ENCODE results near the gene SPTBN1. TPM values are rescaled to one million over a fixed set of nuclear protein-coding genes. Genes with fewer than 3 reads are reported as not detected.

Gene SPTBN1
- total and polyA plus RNA-seq, 8 donors = 28.7 to 475 (median 193) TPM

GRCh38 chr2:54522624-54523281 is 66.6 kb downstream of the SPTBN1 start:
- H3K27ac ChIP-seq = peak overlapping the region in 1 of 5 donors; percentile 10
- no peaks in the 10 kb centered on the region for H3K9me3 ChIP-seq
- H3K4me1 ChIP-seq = peaks cover 8 to 70% (median 37%) of the 10 kb centered on the region in 4 donors
- WGBS, 5 donors = 23 to 31% (median 26%) methylated on average over 5 of the region's 5 CpGs
- peaks cover 10 to 24% (median 17%) of the 10 kb centered on the region in 4 donors for H3K36me3 ChIP-seq
- no peak overlapping the region for H3K4me3 ChIP-seq
- peak; percentile 59 to 91 for DNase-seq
- TF ChIP-seq EP300 (IDR thresholded peaks at IDR 0.05) = no peak
- TF ChIP-seq CTCF (IDR thresholded peaks at IDR 0.05) = peak in 5 of 7 experiments; percentile 41 to 72 (median 53)
- peak in 1 of 3 donors; percentile 27 for TF ChIP-seq POLR2AphosphoS5 (IDR thresholded peaks at IDR 0.05)
- H3K27me3 ChIP-seq = no peaks in the 10 kb centered on the region
- intact Hi-C loops (cut with DNase I; ENCODE audit: low total_unique reads) = no loop called here

- Histone ChIP-seq H3K4me3 (no peak overlapping the region), H3K27me3 (no peaks in the 10 kb centered on the region), H3K9me3 (no peaks in the 10 kb centered on the region), H3K4me1 (peaks cover 8 to 67% (median 37%) of the 10 kb centered on the region in 4 donors), H3K27ac (peak overlapping the region in 3 of 5 donors; percentile 4 to 13 (median 10)), H3K36me3 (peaks cover 10 to 30% (median 19%) of the 10 kb centered on the region in 4 donors)
- TF ChIP-seq POLR2A (IDR thresholded peaks at IDR 0.05) = no peak
- TF ChIP-seq POLR2AphosphoS5 (IDR thresholded peaks at IDR 0.05) = no peak
- no peak for TF ChIP-seq EP300 (IDR thresholded peaks at IDR 0.05)
- TF ChIP-seq CTCF (IDR thresholded peaks at IDR 0.05) = no peak
- WGBS, 5 donors = 62 to 77% (median 72%) methylated on average over 4 of the region's 4 CpGs
- peak in 1 of 2 donors; percentile 44 for DNase-seq
- intact Hi-C loops (cut with DNase I; ENCODE audit: low total_unique reads) = no loop called here
Measured at GRCh38 chr2:54523324-54523959, 67.3 kb downstream of the SPTBN1 start.

- Histone ChIP-seq H3K4me3 (no peak overlapping the region), H3K27me3 (no peaks in the 10 kb centered on the region), H3K27ac (peak overlapping the region in 4 of 5 donors; percentile 5 to 38 (median 26)), H3K36me3 (peaks cover 10 to 39% (median 22%) of the 10 kb centered on the region in 4 donors), H3K9me3 (no peaks in the 10 kb centered on the region), H3K4me1 (peaks cover 8 to 63% (median 35%) of the 10 kb centered on the region in 4 donors)
- TF ChIP-seq EP300 (IDR thresholded peaks at IDR 0.05) (no peak), CTCF (IDR thresholded peaks at IDR 0.05) (no peak), POLR2AphosphoS5 (IDR thresholded peaks at IDR 0.05) (no peak), POLR2A (IDR thresholded peaks at IDR 0.05) (no peak)
- no peak for DNase-seq
- intact Hi-C loops (cut with DNase I; ENCODE audit: low total_unique reads) = no loop called here
- WGBS, 5 donors = 68 to 82% (median 76%) methylated on average over 13 of the region's 13 CpGs
Measured at GRCh38 chr2:54524226-54524991, 68.3 kb downstream of the SPTBN1 start.

- Histone ChIP-seq H3K27me3 (no peaks in the 10 kb centered on the region), H3K4me1 (peaks cover 8 to 54% (median 30%) of the 10 kb centered on the region in 4 donors), H3K27ac (peak overlapping the region in 3 of 5 donors; percentile 23 to 38 (median 30)), H3K36me3 (peaks cover 10 to 40% (median 22%) of the 10 kb centered on the region in 4 donors), H3K4me3 (no peak overlapping the region), H3K9me3 (no peaks in the 10 kb centered on the region)
- WGBS, 5 donors = 89 to 94% (median 91%) methylated on average over 9 of the region's 9 CpGs
- intact Hi-C loops (cut with DNase I; ENCODE audit: low total_unique reads) = no loop called here
- TF ChIP-seq POLR2A (IDR thresholded peaks at IDR 0.05) = no peak
- no peak for TF ChIP-seq POLR2AphosphoS5 (IDR thresholded peaks at IDR 0.05)
- no peak for TF ChIP-seq CTCF (IDR thresholded peaks at IDR 0.05)
- no peak for TF ChIP-seq EP300 (IDR thresholded peaks at IDR 0.05)
- no peak for DNase-seq
Measured at GRCh38 chr2:54525321-54525720, 69.2 kb downstream of the SPTBN1 start.

All from stomach (tissue), 9 donors.